Peyer's patch (tissue), 4 donors: ENCODE data around the gene SIAH1.

Experiments used
- POLR2A ChIP-seq, 2 donors: fragments of 450-650 bp; IDR thresholded peaks; one replicate each; pipeline ENCODE4 v1.5.1; 2017; ENCODE audit warnings: antibody characterized with exemption in 2 of 2, mild to moderate bottlenecking in 2 of 2, moderate library complexity in 2 of 2
- TF ChIP-seq, protein P1 (sequence below), 6 experiments: fragments of 450-650 bp in 4 of 6; fragments of 200-600 bp in 2 of 6; sonication (generic) in 1 of 6; IDR thresholded peaks; one replicate each; pipeline ENCODE4 v1.5.1; 2017 to 2019; ENCODE audit warnings: antibody characterized with exemption in 6 of 6, mild to moderate bottlenecking in 3 of 6, moderate library complexity in 1 of 6

GRCh38 chr16:48370229-48370628 lies 15.0 kb downstream of the SIAH1 start:
- TF ChIP-seq, protein P1, sequence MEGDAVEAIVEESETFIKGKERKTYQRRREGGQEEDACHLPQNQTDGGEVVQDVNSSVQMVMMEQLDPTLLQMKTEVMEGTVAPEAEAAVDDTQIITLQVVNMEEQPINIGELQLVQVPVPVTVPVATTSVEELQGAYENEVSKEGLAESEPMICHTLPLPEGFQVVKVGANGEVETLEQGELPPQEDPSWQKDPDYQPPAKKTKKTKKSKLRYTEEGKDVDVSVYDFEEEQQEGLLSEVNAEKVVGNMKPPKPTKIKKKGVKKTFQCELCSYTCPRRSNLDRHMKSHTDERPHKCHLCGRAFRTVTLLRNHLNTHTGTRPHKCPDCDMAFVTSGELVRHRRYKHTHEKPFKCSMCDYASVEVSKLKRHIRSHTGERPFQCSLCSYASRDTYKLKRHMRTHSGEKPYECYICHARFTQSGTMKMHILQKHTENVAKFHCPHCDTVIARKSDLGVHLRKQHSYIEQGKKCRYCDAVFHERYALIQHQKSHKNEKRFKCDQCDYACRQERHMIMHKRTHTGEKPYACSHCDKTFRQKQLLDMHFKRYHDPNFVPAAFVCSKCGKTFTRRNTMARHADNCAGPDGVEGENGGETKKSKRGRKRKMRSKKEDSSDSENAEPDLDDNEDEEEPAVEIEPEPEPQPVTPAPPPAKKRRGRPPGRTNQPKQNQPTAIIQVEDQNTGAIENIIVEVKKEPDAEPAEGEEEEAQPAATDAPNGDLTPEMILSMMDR (IDR thresholded peaks at IDR 0.05), result no peak
- no peak for TF ChIP-seq POLR2A (IDR thresholded peaks at IDR 0.05)
